H9 (cell line): ENCODE measurements around the gene CLIC1. TPM values are rescaled to one million over a fixed set of nuclear protein-coding genes. Genes with fewer than 3 reads are reported as not detected.

Experiments used
- DNase-seq: peaks from one replicate; pipeline ENCODE4 v3.0.0-alpha.2; 2017
- H2AFZ ChIP-seq: one replicate; pipeline ENCODE4 v1.6.1; 2013; ENCODE audit warnings: mild to moderate bottlenecking, low read length, control low read depth, moderate library complexity
- H2AK5ac ChIP-seq: 2 replicates; pipeline ENCODE4 v1.6.1; 2013; ENCODE audit warnings: low read length, control low read depth, mixed read lengths; ENCODE audit not compliant: insufficient read length
- H2BK120ac ChIP-seq: one replicate; pipeline ENCODE4 v1.6.1; 2013; ENCODE audit warnings: low read depth, mild to moderate bottlenecking, low read length, control low read depth, inconsistent platforms; ENCODE audit not compliant: poor library complexity, severe bottlenecking
- H2BK12ac ChIP-seq: 2 replicates; pipeline ENCODE4 v1.6.1; 2013; ENCODE audit warnings: low read length, control low read depth, mixed read lengths, low read depth; ENCODE audit not compliant: insufficient read length
- H2BK15ac ChIP-seq: 2 replicates; pipeline ENCODE4 v1.6.1; 2013; ENCODE audit warnings: low read depth, low read length, control low read depth
- H2BK20ac ChIP-seq: one replicate; pipeline ENCODE4 v1.6.1; 2013; ENCODE audit warnings: low read depth, mild to moderate bottlenecking, low read length, control low read depth, inconsistent platforms; ENCODE audit not compliant: poor library complexity, severe bottlenecking
- H2BK5ac ChIP-seq: 2 replicates; pipeline ENCODE4 v1.6.1; 2013; ENCODE audit warnings: low read length, control low read depth, mixed read lengths; ENCODE audit not compliant: insufficient read length
- H3K14ac ChIP-seq: 2 replicates; pipeline ENCODE4 v1.6.1; 2013; ENCODE audit warnings: low read length, control low read depth; ENCODE audit not compliant: insufficient read depth
- H3K18ac ChIP-seq: 2 replicates; pipeline ENCODE4 v1.6.1; 2013; ENCODE audit warnings: low read depth, mild to moderate bottlenecking, mixed read lengths, low read length, control low read depth; ENCODE audit not compliant: insufficient read length
- H3K23ac ChIP-seq: 2 replicates; pipeline ENCODE4 v1.6.1; 2013; ENCODE audit warnings: low read length, control low read depth, mixed read lengths, low read depth; ENCODE audit not compliant: insufficient read length
- H3K23me2 ChIP-seq: 2 replicates; pipeline ENCODE4 v1.6.1; 2013; ENCODE audit warnings: low read depth, mild to moderate bottlenecking, mixed read lengths, low read length, control low read depth; ENCODE audit not compliant: insufficient read length, poor library complexity, severe bottlenecking
- H3K27ac ChIP-seq: 2 replicates; pipeline ENCODE4 v1.5.1; 2013; ENCODE audit warnings: low read length, control low read depth, mixed read lengths, low read depth; ENCODE audit not compliant: insufficient read length
- H3K27me3 ChIP-seq: 2 replicates; pipeline ENCODE4 v1.6.1; 2013; ENCODE audit warnings: low read length, control low read depth, inconsistent platforms; ENCODE audit not compliant: insufficient read depth
- H3K4ac ChIP-seq: 2 replicates; pipeline ENCODE4 v1.6.1; 2013; ENCODE audit warnings: low read depth, mild to moderate bottlenecking, control low read depth, inconsistent platforms, low read length, moderate library complexity
- H3K4me1 ChIP-seq: 2 replicates; pipeline ENCODE4 v1.6.1; 2013; ENCODE audit warnings: low read length, control low read depth, inconsistent platforms; ENCODE audit not compliant: insufficient read depth
- H3K4me2 ChIP-seq: 2 replicates; pipeline ENCODE4 v1.6.1; 2013; ENCODE audit warnings: low read length, control low read depth, mixed read lengths; ENCODE audit not compliant: insufficient read length, insufficient read depth
- H3K56ac ChIP-seq: 2 replicates; pipeline ENCODE4 v1.6.1; 2013; ENCODE audit warnings: low read depth, mild to moderate bottlenecking, mixed read lengths, low read length, control low read depth; ENCODE audit not compliant: insufficient read length
- H3K79me1 ChIP-seq: 2 replicates; pipeline ENCODE4 v1.6.1; 2013; ENCODE audit warnings: low read depth, mild to moderate bottlenecking, moderate library complexity, low read length, control low read depth, inconsistent platforms; ENCODE audit not compliant: insufficient read depth, poor library complexity, severe bottlenecking
- H3K79me2 ChIP-seq: 2 replicates; pipeline ENCODE4 v1.6.1; 2013; ENCODE audit warnings: low read length, control low read depth, inconsistent platforms; ENCODE audit not compliant: insufficient read depth
- H3K9ac ChIP-seq: 2 replicates; pipeline ENCODE4 v1.6.1; 2013; ENCODE audit warnings: low read length, control low read depth, mixed read lengths; ENCODE audit not compliant: insufficient read length; ENCODE audit errors: extremely low read depth
- H3K9me3 ChIP-seq: one replicate; pipeline ENCODE4 v1.6.1; 2013; ENCODE audit warnings: low read depth, low read length, inconsistent platforms; ENCODE audit not compliant: control insufficient read depth
- H3T11ph ChIP-seq: one replicate; pipeline ENCODE4 v1.6.1; 2013; ENCODE audit warnings: mild to moderate bottlenecking, low read length, control low read depth, inconsistent platforms
- H4K20me1 ChIP-seq: one replicate; pipeline ENCODE4 v1.6.1; 2013; ENCODE audit not compliant: control insufficient read depth, insufficient read length, insufficient read depth
- H4K5ac ChIP-seq: 2 replicates; pipeline ENCODE4 v1.6.1; 2013; ENCODE audit warnings: low read depth, mild to moderate bottlenecking, mixed read lengths, low read length, control low read depth; ENCODE audit not compliant: insufficient read length
- H4K8ac ChIP-seq: replicated peaks from 2 replicates; pipeline ENCODE4 v1.6.1; 2013; ENCODE audit warnings: low read length, control low read depth, mixed read lengths, low read depth; ENCODE audit not compliant: insufficient read length
- H4K91ac ChIP-seq: 2 replicates; pipeline ENCODE4 v1.6.1; 2013; ENCODE audit warnings: low read depth, mild to moderate bottlenecking, moderate library complexity, mixed read lengths, low read length, control low read depth; ENCODE audit not compliant: insufficient read length
- H3K27ac Mint-ChIP-seq, 3 experiments: 2 replicates in 2 of 3; 3 replicates in 1 of 3; pipeline ENCODE4 v1.8.0; 2020 to 2021; ENCODE audit warnings: mixed read lengths in 3 of 3, mild to moderate bottlenecking in 1 of 3, moderate library complexity in 1 of 3
- H3K27me3 Mint-ChIP-seq: 2 replicates; pipeline ENCODE4 v1.8.0; 2021; ENCODE audit warnings: low read depth, mild to moderate bottlenecking, moderate library complexity, mixed read lengths
- H3K36me3 Mint-ChIP-seq, 3 experiments: 2 replicates in 2 of 3; 3 replicates in 1 of 3; pipeline ENCODE4 v1.8.0; 2020 to 2021; ENCODE audit warnings: low read depth in 3 of 3, mixed read lengths in 3 of 3; ENCODE audit not compliant: insufficient read depth in 1 of 3
- H3K4me1 Mint-ChIP-seq, 2 experiments: 2 replicates each; pipeline ENCODE4 v1.8.0; 2020; ENCODE audit warnings: mixed read lengths in 2 of 2
- H3K4me3 Mint-ChIP-seq, 2 experiments: 2 replicates in 1 of 2; 3 replicates in 1 of 2; pipeline ENCODE4 v1.8.0; 2020 to 2021; ENCODE audit warnings: mild to moderate bottlenecking in 2 of 2, mixed read lengths in 2 of 2, moderate library complexity in 1 of 2
- H3K9me3 Mint-ChIP-seq, 2 experiments: 2 replicates in 1 of 2; 3 replicates in 1 of 2; pipeline ENCODE4 v1.8.0; 2020; ENCODE audit warnings: mild to moderate bottlenecking in 2 of 2, mixed read lengths in 2 of 2, moderate library complexity in 1 of 2
- whole genome bisulfite sequencing: extraction: QIAGEN DNeasy Blood & Tissue Kit; methylation state at CpG from one replicate; pipeline ENCODE4 v1.1.7; 2013; ENCODE audit warnings: missing lambda C conversion rate, low lambda C conversion rate, mixed read lengths; ENCODE audit not compliant: insufficient read length; ENCODE audit errors: extremely low coverage; 5-methylcytosine and 5-hydroxymethylcytosine counted together
- total RNA-seq: library from RNA; stranded (reverse); gene quantifications from 2 replicates; pipeline ENCODE4 v1.2.1, GENCODE V29; 2021
- TF ChIP-seq, protein P1 (sequence below): fragments of 200-600 bp; sonication (generic); conservative IDR thresholded peaks from 3 replicates; pipeline ENCODE4 v1.8.0; 2021; ENCODE audit warnings: antibody characterized with exemption, mild to moderate bottlenecking

Gene CLIC1
- total RNA-seq, 1 experiment from 2014 or later: 265 TPM

DNA sequence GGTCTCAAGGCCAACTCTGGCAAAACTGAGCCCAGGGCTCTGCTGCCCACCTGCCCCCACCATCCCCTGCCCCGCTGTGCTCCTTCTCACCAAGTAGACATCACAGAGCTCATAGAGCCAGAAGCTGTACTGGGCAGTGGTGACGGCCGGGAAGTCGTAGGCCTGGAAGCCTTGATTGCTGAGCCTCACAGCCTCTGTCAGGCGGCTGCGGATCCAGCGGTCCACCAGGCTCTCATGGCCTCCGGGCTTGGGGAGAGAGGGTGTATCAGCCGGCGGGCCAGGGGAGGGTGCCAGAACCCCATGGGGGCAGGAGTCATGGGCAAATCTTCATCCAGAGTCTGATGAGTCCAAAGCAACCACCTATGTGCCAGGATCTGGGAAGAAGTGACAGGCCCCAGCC, 43.6 kb upstream of the CLIC1 start:
- no peaks in the 10 kb centered on the region for H3K9me3 ChIP-seq
- H2BK120ac ChIP-seq: no peak overlapping the region
- H2AK5ac ChIP-seq: no peak overlapping the region
- no peak overlapping the region for H3T11ph ChIP-seq
- Mint-ChIP-seq H3K27ac (no peak overlapping the region), H3K36me3 (peaks cover 43 to 68% (median 51%) of the 10 kb centered on the region in 3 experiments), H3K4me1 (peaks cover 5 to 10% of the 10 kb centered on the region in 2 experiments; a peak in 3 of 4 replicates), H3K4me3 (no peak overlapping the region), H3K27me3 (no peaks in the 10 kb centered on the region), H3K9me3 (no peaks in the 10 kb centered on the region)
- H4K8ac ChIP-seq: no peak overlapping the region
- no peak overlapping the region for H4K91ac ChIP-seq
- no peak overlapping the region for H2BK20ac ChIP-seq
- no peaks in the 10 kb centered on the region for H4K20me1 ChIP-seq
- no peak overlapping the region for H2BK5ac ChIP-seq
- H3K27ac ChIP-seq: no peak overlapping the region
- H4K5ac ChIP-seq: no peak overlapping the region
- H3K4ac ChIP-seq: no peak overlapping the region
- no peaks in the 10 kb centered on the region for H3K27me3 ChIP-seq
- H2BK12ac ChIP-seq: no peak overlapping the region
- no peak for DNase-seq
- no peak overlapping the region for H3K18ac ChIP-seq
- H3K4me2 ChIP-seq: no peak overlapping the region
- H3K4me1 ChIP-seq: no peaks in the 10 kb centered on the region
- H3K56ac ChIP-seq: no peak overlapping the region
- no peaks in the 10 kb centered on the region for H3K23me2 ChIP-seq
- no peaks in the 10 kb centered on the region for H3K79me1 ChIP-seq
- H3K79me2 ChIP-seq: no peaks in the 10 kb centered on the region
- H3K14ac ChIP-seq: no peak overlapping the region
- H3K23ac ChIP-seq: no peak overlapping the region
- whole genome bisulfite sequencing: no CpG with 5 or more reads among the region's 10 CpGs
- no peak overlapping the region for H2BK15ac ChIP-seq
- TF ChIP-seq, protein P1, sequence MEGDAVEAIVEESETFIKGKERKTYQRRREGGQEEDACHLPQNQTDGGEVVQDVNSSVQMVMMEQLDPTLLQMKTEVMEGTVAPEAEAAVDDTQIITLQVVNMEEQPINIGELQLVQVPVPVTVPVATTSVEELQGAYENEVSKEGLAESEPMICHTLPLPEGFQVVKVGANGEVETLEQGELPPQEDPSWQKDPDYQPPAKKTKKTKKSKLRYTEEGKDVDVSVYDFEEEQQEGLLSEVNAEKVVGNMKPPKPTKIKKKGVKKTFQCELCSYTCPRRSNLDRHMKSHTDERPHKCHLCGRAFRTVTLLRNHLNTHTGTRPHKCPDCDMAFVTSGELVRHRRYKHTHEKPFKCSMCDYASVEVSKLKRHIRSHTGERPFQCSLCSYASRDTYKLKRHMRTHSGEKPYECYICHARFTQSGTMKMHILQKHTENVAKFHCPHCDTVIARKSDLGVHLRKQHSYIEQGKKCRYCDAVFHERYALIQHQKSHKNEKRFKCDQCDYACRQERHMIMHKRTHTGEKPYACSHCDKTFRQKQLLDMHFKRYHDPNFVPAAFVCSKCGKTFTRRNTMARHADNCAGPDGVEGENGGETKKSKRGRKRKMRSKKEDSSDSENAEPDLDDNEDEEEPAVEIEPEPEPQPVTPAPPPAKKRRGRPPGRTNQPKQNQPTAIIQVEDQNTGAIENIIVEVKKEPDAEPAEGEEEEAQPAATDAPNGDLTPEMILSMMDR: no peak
- no peak overlapping the region for H2AFZ ChIP-seq
- H3K9ac ChIP-seq: no peak overlapping the region
